Spleen (tissue), 11 donors: ENCODE data around the gene ERBB4. TPM values are rescaled to one million over a fixed set of nuclear protein-coding genes. Genes with fewer than 3 reads are reported as not detected.

Source experiments
- DNase-seq: peaks from one replicate; pipeline ENCODE4 v3.0.0-alpha.2; 2020
- H3K27ac ChIP-seq, 8 donors: fragments of 200-600 bp; sonication (generic) in 7 of 8; 1 replicate in 4 of 8; 2 replicates in 4 of 8; pipeline versions ENCODE4 v1.5.0 to v1.8.0; 2016 to 2021; ENCODE audit warnings: inconsistent platforms in 4 of 8, mild to moderate bottlenecking in 4 of 8, moderate library complexity in 1 of 8
- H3K27me3 ChIP-seq, 7 donors: fragments of 200-600 bp; sonication (generic) in 6 of 7; replicated peaks in 1 of 7; 1 replicate in 4 of 7; 2 replicates in 3 of 7; pipeline versions ENCODE4 v1.5.0 to v1.8.0; 2016 to 2021; ENCODE audit warnings: inconsistent platforms in 3 of 7, mild to moderate bottlenecking in 1 of 7
- H3K36me3 ChIP-seq, 6 donors: fragments of 200-600 bp; sonication (generic) in 5 of 6; 1 replicate in 4 of 6; 2 replicates in 2 of 6; pipeline versions ENCODE4 v1.5.0 to v1.8.0; 2016 to 2021; ENCODE audit warnings: inconsistent platforms in 2 of 6
- H3K4me1 ChIP-seq, 6 donors: fragments of 200-600 bp; sonication (generic) in 5 of 6; 1 replicate in 3 of 6; 2 replicates in 3 of 6; pipeline versions ENCODE4 v1.5.0 to v1.8.0; 2016 to 2021; ENCODE audit warnings: inconsistent platforms in 3 of 6
- H3K4me3 ChIP-seq, 8 donors: fragments of 200-600 bp; sonication (generic) in 7 of 8; 1 replicate in 4 of 8; 2 replicates in 4 of 8; pipeline versions ENCODE4 v1.5.0 to v1.8.0; 2016 to 2021; ENCODE audit warnings: inconsistent platforms in 4 of 8, mild to moderate bottlenecking in 4 of 8, moderate library complexity in 2 of 8
- H3K9me3 ChIP-seq, 8 donors: fragments of 200-600 bp; sonication (generic) in 7 of 8; 1 replicate in 4 of 8; 2 replicates in 4 of 8; pipeline versions ENCODE4 v1.5.0 to v1.8.0; 2016 to 2021; ENCODE audit warnings: inconsistent platforms in 4 of 8
- POLR2A ChIP-seq, 3 donors: fragments of 450-650 bp; IDR thresholded peaks; one replicate each; pipeline ENCODE4 v1.5.1; 2017; ENCODE audit warnings: antibody characterized with exemption in 3 of 3, mild to moderate bottlenecking in 1 of 3
- POLR2AphosphoS5 ChIP-seq, 3 donors: sonication (generic); formaldehyde crosslinking; IDR thresholded peaks; one replicate each; pipeline ENCODE4 v1.5.1; 2017; ENCODE audit warnings: antibody characterized with exemption in 3 of 3
- WGBS, 5 donors: extraction: QIAGEN DNeasy Blood & Tissue Kit in 3 of 5; methylation state at CpG; one replicate each; pipeline versions ENCODE4 v1.1.5 to v1.1.7; 2013 to 2018; 5-methylcytosine and 5-hydroxymethylcytosine counted together
- intact Hi-C: fragments of 100-400 bp; cut with DNase I; formaldehyde crosslinking; loops from one replicate; pipeline ENCODE4 v1.15.0; 2023; ENCODE audit warnings: low total_unique reads
- polyA plus RNA-seq, 3 donors: library from polyadenylated mRNA; stranded (reverse); fragments of 200-250 nt; gene quantifications; one replicate each; pipeline ENCODE4 v1.2.1, GENCODE V29; 2013
- total RNA-seq, 7 donors: library from RNA; depleted of rRNA in 3 of 7; stranded (reverse); fragments of >200 nt in 3 of 7; fragmentation: NEBNext Ultra II Directional in 4 of 7; extraction: Animal tissue kit (Norgen Biotek cat#: 25700) in 4 of 7; gene quantifications; one replicate each; pipeline versions ENCODE4 v1.1.0 to v1.2.1, GENCODE V29; 2016 to 2021
- TF ChIP-seq, protein P1 (sequence below), 11 experiments: fragments of 200-600 bp in 7 of 11; fragments of 450-650 bp in 4 of 11; sonication (generic) in 4 of 11; IDR thresholded peaks in 8 of 11; conservative IDR thresholded peaks in 3 of 11; 1 replicate in 7 of 11; 2 replicates in 4 of 11; pipeline versions ENCODE4 v1.4.0 to v1.8.0; 2016 to 2021; ENCODE audit warnings: antibody characterized with exemption in 11 of 11, inconsistent platforms in 4 of 11, mild to moderate bottlenecking in 1 of 11
- donor health status: healthy with polysubstance abuse.
- donor health status: DM: no; HTN: no; CAD: no; lungs with moderate emphysema.
- donor health status: DM: no; HTN: no; CAD: no.
- donor health status: Bipolar disorder and iron deficiency.
- donor health status: healthy.
- donor health status: DM: no; HTN: no; CAD: no.
- donor health status: DM: yes; HTN: yes; CAD: no.

The ERBB4 gene
- total and polyA plus RNA-seq, 10 donors, result under 0.01 to 1.4 (median 0.35) TPM

DNA sequence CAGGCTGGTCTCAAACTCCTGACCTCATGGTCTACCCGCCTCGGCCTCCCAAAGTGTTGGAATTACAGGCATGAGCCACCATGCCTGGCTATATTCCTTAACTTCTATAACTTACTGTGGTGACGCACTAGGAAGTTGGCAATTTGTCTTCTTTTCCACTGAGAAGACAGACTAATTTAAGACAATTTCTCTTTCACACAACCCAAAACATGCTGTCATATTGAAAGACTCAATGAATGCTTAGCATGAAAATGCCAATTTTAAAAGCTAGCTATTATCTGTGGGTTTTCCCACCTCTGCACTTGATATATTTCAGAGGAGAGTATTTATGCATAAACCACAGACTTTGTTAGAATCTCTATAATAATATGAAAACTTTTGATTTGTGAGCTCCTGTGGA is 84.5 kb downstream of the ERBB4 start:
- H3K27ac ChIP-seq, result no peak overlapping the region
- TF ChIP-seq, protein P1, sequence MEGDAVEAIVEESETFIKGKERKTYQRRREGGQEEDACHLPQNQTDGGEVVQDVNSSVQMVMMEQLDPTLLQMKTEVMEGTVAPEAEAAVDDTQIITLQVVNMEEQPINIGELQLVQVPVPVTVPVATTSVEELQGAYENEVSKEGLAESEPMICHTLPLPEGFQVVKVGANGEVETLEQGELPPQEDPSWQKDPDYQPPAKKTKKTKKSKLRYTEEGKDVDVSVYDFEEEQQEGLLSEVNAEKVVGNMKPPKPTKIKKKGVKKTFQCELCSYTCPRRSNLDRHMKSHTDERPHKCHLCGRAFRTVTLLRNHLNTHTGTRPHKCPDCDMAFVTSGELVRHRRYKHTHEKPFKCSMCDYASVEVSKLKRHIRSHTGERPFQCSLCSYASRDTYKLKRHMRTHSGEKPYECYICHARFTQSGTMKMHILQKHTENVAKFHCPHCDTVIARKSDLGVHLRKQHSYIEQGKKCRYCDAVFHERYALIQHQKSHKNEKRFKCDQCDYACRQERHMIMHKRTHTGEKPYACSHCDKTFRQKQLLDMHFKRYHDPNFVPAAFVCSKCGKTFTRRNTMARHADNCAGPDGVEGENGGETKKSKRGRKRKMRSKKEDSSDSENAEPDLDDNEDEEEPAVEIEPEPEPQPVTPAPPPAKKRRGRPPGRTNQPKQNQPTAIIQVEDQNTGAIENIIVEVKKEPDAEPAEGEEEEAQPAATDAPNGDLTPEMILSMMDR (IDR thresholded peaks at IDR 0.05 in 8 of 11, conservative IDR thresholded peaks at IDR 0.05 in 3 of 11), result no peak
- no peak for TF ChIP-seq POLR2AphosphoS5 (IDR thresholded peaks at IDR 0.05)
- no peak for TF ChIP-seq POLR2A (IDR thresholded peaks at IDR 0.05)
- no peak overlapping the region for H3K4me3 ChIP-seq
- no peaks in the 10 kb centered on the region for H3K27me3 ChIP-seq
- DNase-seq, result no peak
- no peaks in the 10 kb centered on the region for H3K36me3 ChIP-seq
- no peaks in the 10 kb centered on the region for H3K4me1 ChIP-seq
- intact Hi-C loops, result no loop called here
- WGBS, 5 donors, result 75 to 90% (median 84%) methylated on average over 3 of the region's 3 CpGs
- no peaks in the 10 kb centered on the region for H3K9me3 ChIP-seq

DNA sequence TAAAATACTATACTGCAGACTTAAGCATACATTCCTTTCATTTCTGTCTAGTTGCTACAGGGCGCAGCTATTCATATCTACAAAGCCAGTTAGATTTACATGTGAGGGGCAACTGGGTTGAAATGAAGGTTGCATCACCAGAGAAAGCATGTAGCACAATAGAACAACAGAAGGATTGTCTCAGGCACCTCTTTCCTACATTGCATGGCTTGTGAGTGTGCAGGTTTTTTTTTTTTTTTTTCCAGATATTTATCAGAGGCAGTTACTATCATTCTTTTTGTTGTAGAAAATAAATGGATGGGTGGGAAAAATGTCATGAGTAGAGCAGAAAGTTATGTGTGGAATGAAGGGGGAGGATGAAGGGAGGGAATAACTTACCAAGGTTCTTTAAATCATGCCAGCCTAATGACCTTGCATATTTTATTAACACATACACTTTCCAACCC is 86.8 kb downstream of the ERBB4 start:
- no peak for DNase-seq
- no peaks in the 10 kb centered on the region for H3K27me3 ChIP-seq
- intact Hi-C loops, result no loop called here
- no peak overlapping the region for H3K4me3 ChIP-seq
- no peaks in the 10 kb centered on the region for H3K36me3 ChIP-seq
- 40 to 76% (median 57%) methylated on average over 1 of the region's 1 CpG for WGBS, 5 donors
- H3K9me3 ChIP-seq, result no peaks in the 10 kb centered on the region
- H3K27ac ChIP-seq, result no peak overlapping the region
- TF ChIP-seq POLR2A (IDR thresholded peaks at IDR 0.05) (no peak), POLR2AphosphoS5 (IDR thresholded peaks at IDR 0.05) (no peak)
- TF ChIP-seq, protein P1 (IDR thresholded peaks at IDR 0.05 in 8 of 11, conservative IDR thresholded peaks at IDR 0.05 in 3 of 11), result no peak
- H3K4me1 ChIP-seq, result no peaks in the 10 kb centered on the region

DNA sequence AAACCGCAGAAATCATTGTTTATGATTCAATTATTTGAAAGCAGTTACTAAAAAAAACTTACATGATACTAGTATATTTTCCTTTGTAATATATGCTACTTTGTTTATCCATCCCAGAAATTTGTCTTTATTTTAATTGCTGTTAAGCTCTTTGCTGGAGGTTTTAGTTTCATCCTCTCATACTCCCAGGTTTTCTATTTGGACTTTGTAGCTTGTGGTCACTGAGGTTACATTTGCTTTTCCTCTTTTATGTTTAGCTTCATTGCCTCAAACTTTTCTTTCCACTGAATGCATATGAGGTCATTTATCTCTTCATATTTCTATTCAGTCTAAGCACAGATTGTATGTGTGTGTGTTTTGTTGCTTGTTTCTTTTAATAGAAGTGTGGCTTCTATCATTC is 89.9 kb downstream of the ERBB4 start:
- intact Hi-C loops, result no loop called here
- Histone ChIP-seq H3K4me1 (no peaks in the 10 kb centered on the region), H3K4me3 (no peak overlapping the region), H3K27ac (no peak overlapping the region), H3K36me3 (no peaks in the 10 kb centered on the region), H3K9me3 (peaks cover 0 to 9% (median 0%) of the 10 kb centered on the region in 8 donors), H3K27me3 (no peaks in the 10 kb centered on the region)
- no peak for DNase-seq
- 70 to 89% (median 87%) methylated on average over 1 of the region's 1 CpG for WGBS, 5 donors
- TF ChIP-seq POLR2A (IDR thresholded peaks at IDR 0.05) (no peak), POLR2AphosphoS5 (IDR thresholded peaks at IDR 0.05) (no peak)
- TF ChIP-seq, protein P1 (IDR thresholded peaks at IDR 0.05 in 8 of 11, conservative IDR thresholded peaks at IDR 0.05 in 3 of 11), result no peak

DNA sequence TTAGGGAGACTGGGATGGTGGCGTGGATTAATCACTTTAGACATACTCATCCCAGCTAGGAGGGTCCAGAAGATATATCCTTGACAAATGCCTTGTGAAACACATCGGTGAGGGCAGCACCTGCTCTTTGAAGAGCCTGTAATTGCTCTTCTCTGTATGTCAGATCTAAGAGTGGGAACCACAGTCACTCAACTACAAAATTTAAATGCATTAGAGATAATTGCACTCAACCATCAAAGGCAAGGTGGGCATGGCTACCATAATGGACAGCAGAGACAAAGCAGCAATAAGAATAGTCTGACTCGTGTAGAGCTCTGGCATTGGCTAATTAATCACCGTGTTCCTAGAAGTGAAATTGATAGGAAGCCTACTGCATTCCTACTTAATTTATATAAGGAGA is 96.8 kb downstream of the ERBB4 start:
- 75 to 90% (median 78%) methylated on average over 4 of the region's 4 CpGs for WGBS, 5 donors

More for the DNA sequence above, 96.8 kb downstream of the ERBB4 start:
- Histone ChIP-seq H3K9me3 (peaks cover 0 to 41% (median 19%) of the 10 kb centered on the region in 8 donors), H3K4me1 (no peaks in the 10 kb centered on the region), H3K27me3 (no peaks in the 10 kb centered on the region), H3K36me3 (no peaks in the 10 kb centered on the region), H3K27ac (no peak overlapping the region), H3K4me3 (no peak overlapping the region)
- intact Hi-C loops, result no loop called here
- no peak for DNase-seq
- TF ChIP-seq POLR2A (IDR thresholded peaks at IDR 0.05) (no peak), POLR2AphosphoS5 (IDR thresholded peaks at IDR 0.05) (no peak)
- TF ChIP-seq, protein P1 (IDR thresholded peaks at IDR 0.05 in 8 of 11, conservative IDR thresholded peaks at IDR 0.05 in 3 of 11), result no peak
